HepG2 (cell line): ENCODE measurements around the gene ADAMTS2. TPM values are rescaled to one million over a fixed set of nuclear protein-coding genes. Genes with fewer than 3 reads are reported as not detected.

Source experiments
- ATAC-seq: fragments of 200-7000 bp; cut with Tn5 transposase; 3 replicates; pipeline ENCODE4 v1.9.1; 2020; ENCODE audit warnings: mild to moderate bottlenecking, moderate library complexity
- BruUV-seq: library from RNA; stranded (reverse); fragments of 400-500 nt; replicated peaks from 2 replicates; lab custom pipeline; 2021; lab: Mats Ljungman, UMichigan
- CTCF ChIA-PET: fragments of 300-600 bp; formaldehyde crosslinking; extraction: SDS; loops from one replicate; lab custom pipeline; 2021; ENCODE audit warnings: low total read pairs, inconsistent platforms, low intra/inter-chr PET ratio; lab: Yijun Ruan, JAX
- POLR2A ChIA-PET: fragments of 350-600 bp; sonication (Branson Sonifier 250); formaldehyde crosslinking; loops from one replicate; lab custom pipeline; 2020; ENCODE audit warnings: antibody characterized with exemption, inconsistent platforms; lab: Yijun Ruan, JAX
- DNase-seq: peaks from one replicate; pipeline ENCODE4 v3.0.0-alpha.2; 2015; ENCODE audit warnings: low spot score
- FAIRE-seq: peaks from 3 replicates; lab custom pipeline; 2011; peaks lifted over from hg19 to GRCh38; lab: Jason Lieb, UNC
- H2AFZ ChIP-seq: one replicate; pipeline ENCODE4 v1.6.1; 2011; ENCODE audit warnings: low read length, inconsistent platforms
- H3K27ac ChIP-seq: fragments of 300-600 bp; 3 replicates; pipeline ENCODE4 v1.8.0; 2011; ENCODE audit warnings: mixed run types, mild to moderate bottlenecking, mixed read lengths, low read length, inconsistent platforms; ENCODE audit not compliant: insufficient read depth; ENCODE audit errors: extremely low read length
- H3K27me3 ChIP-seq, 2 experiments: fragments of 200-600 bp in 1 of 2; 2 replicates in 1 of 2; 3 replicates in 1 of 2; pipeline versions ENCODE4 v1.6.0 to v1.8.0; 2011; ENCODE audit warnings: low read length in 2 of 2, mild to moderate bottlenecking in 2 of 2, moderate library complexity in 2 of 2, inconsistent platforms in 1 of 2; ENCODE audit not compliant: insufficient read depth in 2 of 2, control insufficient read depth in 1 of 2
- H3K36me3 ChIP-seq, 2 experiments: fragments of 200-600 bp in 1 of 2; replicated peaks in 1 of 2; 2 replicates in 1 of 2; 3 replicates in 1 of 2; pipeline versions ENCODE4 v1.5.1 to v1.8.0; 2011; ENCODE audit warnings: low read length in 2 of 2, inconsistent platforms in 1 of 2; ENCODE audit not compliant: insufficient read depth in 2 of 2, control insufficient read depth in 1 of 2
- H3K4me1 ChIP-seq: 2 replicates; pipeline ENCODE4 v1.5.1; 2012; ENCODE audit warnings: low read length, inconsistent platforms; ENCODE audit not compliant: insufficient read depth
- H3K4me2 ChIP-seq: 2 replicates; pipeline ENCODE4 v1.6.0; 2011; ENCODE audit warnings: low read depth, low read length, inconsistent platforms
- H3K4me3 ChIP-seq, 3 experiments: fragments of 200-600 bp in 1 of 3; sonication (generic), shearing (Covaris generic) in 1 of 3; replicated peaks in 1 of 3; 2 replicates each; pipeline ENCODE4 v1.5.1; 2011 to 2016; ENCODE audit warnings: low read length in 3 of 3, inconsistent platforms in 2 of 3, low read depth in 2 of 3, mild to moderate bottlenecking in 2 of 3, control low read depth in 1 of 3, mixed read lengths in 1 of 3; ENCODE audit not compliant: insufficient read depth in 1 of 3
- H3K79me2 ChIP-seq: one replicate; pipeline ENCODE4 v1.6.1; 2011; ENCODE audit warnings: low read length, inconsistent platforms; ENCODE audit not compliant: insufficient read depth
- H3K9ac ChIP-seq: 2 replicates; pipeline ENCODE4 v1.6.0; 2011; ENCODE audit warnings: mild to moderate bottlenecking, low read depth, low read length, inconsistent platforms; ENCODE audit not compliant: insufficient read depth
- H3K9me3 ChIP-seq: 2 replicates; pipeline ENCODE4 v1.5.1; 2012; ENCODE audit warnings: mild to moderate bottlenecking, low read length
- H4K20me1 ChIP-seq: 2 replicates; pipeline ENCODE4 v1.6.0; 2011; ENCODE audit warnings: inconsistent platforms, mild to moderate bottlenecking, low read length, moderate library complexity; ENCODE audit not compliant: insufficient read depth
- ETV6 ChIP-seq: sonication (generic); formaldehyde crosslinking; conservative IDR thresholded peaks from 2 replicates; pipeline ENCODE4 v1.4.0; 2020; ENCODE audit warnings: missing genetic modification reagents
- HNRNPL ChIP-seq: fragments of 200-400 bp; formaldehyde crosslinking; IDR thresholded peaks from 2 replicates; pipeline ENCODE4 v1.6.1; 2017; ENCODE audit warnings: mild to moderate bottlenecking, low read depth, low read length
- IKZF4 ChIP-seq: sonication (generic); formaldehyde crosslinking; IDR thresholded peaks from 2 replicates; pipeline ENCODE4 v1.5.1; 2020; ENCODE audit warnings: borderline replicate concordance, mild to moderate bottlenecking, low read depth, missing genetic modification reagents; ENCODE audit errors: not compliant biosample characterization
- MTF2 ChIP-seq: sonication (generic); formaldehyde crosslinking; IDR thresholded peaks from 2 replicates; pipeline ENCODE4 v1.5.0; 2020; ENCODE audit warnings: missing genetic modification reagents, borderline replicate concordance
- MXD4 ChIP-seq: IDR thresholded peaks from 2 replicates; pipeline ENCODE4 v1.6.1; 2016; ENCODE audit warnings: mild to moderate bottlenecking, missing biosample characterization, missing genetic modification reagents
- NFYC ChIP-seq: IDR thresholded peaks from 2 replicates; pipeline ENCODE4 v1.6.1; 2016; ENCODE audit warnings: missing genetic modification reagents, missing compliant biosample characterization
- SNRNP70 ChIP-seq: fragments of 200-400 bp; formaldehyde crosslinking; IDR thresholded peaks from 2 replicates; pipeline ENCODE4 v1.6.1; 2017; ENCODE audit warnings: mild to moderate bottlenecking, low read depth, low read length, moderate library complexity
- TSC22D2 ChIP-seq: sonication (generic); formaldehyde crosslinking; IDR thresholded peaks from 2 replicates; pipeline ENCODE4 v1.5.1; 2020; ENCODE audit warnings: missing genetic modification reagents, mild to moderate bottlenecking, borderline replicate concordance
- ZC3H13 ChIP-seq: sonication (generic); formaldehyde crosslinking; IDR thresholded peaks from 2 replicates; pipeline ENCODE4 v1.8.1; 2023; ENCODE audit warnings: mild to moderate bottlenecking, missing genetic modification reagents, moderate library complexity
- ZNF674 ChIP-seq: sonication (generic); formaldehyde crosslinking; IDR thresholded peaks from 2 replicates; pipeline ENCODE4 v1.5.0; 2020; ENCODE audit warnings: low read depth, mild to moderate bottlenecking, missing genetic modification reagents
- WGBS: methylation state at CpG from one replicate; pipeline ENCODE4 v1.1.6; 2017; ENCODE audit warnings: low lambda C conversion rate; 5-methylcytosine and 5-hydroxymethylcytosine counted together
- in situ Hi-C: cut with HindIII; loops from 2 replicates; pipeline ENCODE4 v1.10.0; 2017; ENCODE audit warnings: low pct_unique_long_range_greater_than_20kb; ENCODE audit not compliant: extremely low pct_ligation_motif_present
- intact Hi-C: fragments of 100-400 bp; cut with micrococcal nuclease; formaldehyde crosslinking; loops from one replicate; pipeline ENCODE4 v1.10.0; 2022; ENCODE audit not compliant: unreplicated experiment
- polyA plus RNA-seq, 8 experiments: library from polyadenylated mRNA; depleted of rRNA in 3 of 8; stranded (reverse) in 7 of 8; unstranded in 1 of 8; fragments of >200 nt; fragmentation: Illumina TruSeq in 4 of 8; extraction: Trizol in 4 of 8; gene quantifications; 2 replicates each; pipeline versions ENCODE4 v1.2.1 to v1.2.3, GENCODE V29; 2011 to 2016; ENCODE audit warnings: low read depth in 4 of 8, missing spikeins in 1 of 8, mixed read lengths in 1 of 8; ENCODE audit not compliant: insufficient read depth in 1 of 8
- total RNA-seq, 5 experiments: library from RNA; depleted of rRNA; stranded (reverse); fragments of >200 nt; fragmentation: Illumina TruSeq; extraction: Trizol; gene quantifications; 2 replicates each; pipeline ENCODE4 v1.2.3, GENCODE V29; 2016; ENCODE audit warnings: low read depth in 1 of 5
- TF ChIP-seq, protein P1 (sequence below): sonication (generic); formaldehyde crosslinking; IDR thresholded peaks from 2 replicates; pipeline ENCODE4 v1.4.0; 2020; ENCODE audit warnings: mild to moderate bottlenecking, missing genetic modification reagents, borderline replicate concordance
- TF ChIP-seq, protein P2 (sequence below): sonication (generic); formaldehyde crosslinking; IDR thresholded peaks from 2 replicates; pipeline ENCODE4 v1.5.0; 2020; ENCODE audit warnings: mild to moderate bottlenecking, low read depth, missing genetic modification reagents, borderline replicate concordance

ADAMTS2 gene
- total and polyA plus RNA-seq, 2 of the 13 experiments (the other 11 are each of a cell fraction or from before 2014, with no cell fraction given), result 0.24 to 3.5 TPM

DNA sequence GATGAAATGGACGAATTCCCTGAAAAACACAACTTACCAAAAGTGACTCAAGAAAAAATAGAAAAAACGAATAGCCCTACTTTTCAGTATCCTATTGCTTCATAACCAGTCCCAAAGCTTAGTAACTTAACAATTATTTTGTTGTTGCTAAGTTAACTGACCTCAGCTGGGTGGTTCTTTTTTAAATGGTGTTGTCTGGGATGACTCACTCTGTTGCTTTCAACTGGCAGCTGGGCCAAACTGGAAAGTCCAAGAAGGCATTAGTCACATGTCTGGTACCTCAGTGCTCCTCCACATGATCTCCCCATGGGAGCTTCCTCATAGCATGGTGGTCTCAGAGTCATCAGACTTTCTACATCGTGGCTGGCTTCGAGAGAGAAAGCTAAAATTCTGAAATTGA, 47.8 kb upstream of the ADAMTS2 start:
- no peak overlapping the region for H2AFZ ChIP-seq
- CTCF ChIA-PET, result no interaction called here
- POLR2A ChIA-PET, result no interaction called here
- intact Hi-C loops, result no loop called here
- ATAC-seq, result no peak
- no peaks in the 10 kb centered on the region for H3K4me1 ChIP-seq
- no peak for DNase-seq
- in situ Hi-C loops, result no loop called here
- H3K27me3 ChIP-seq, result peaks cover 0 to 2% of the 10 kb centered on the region in 2 experiments; a peak in 1 of 5 replicates
- no peaks in the 10 kb centered on the region for H4K20me1 ChIP-seq
- no peaks in the 10 kb centered on the region for H3K79me2 ChIP-seq
- 3% methylated on average over 4 of the region's 4 CpGs for WGBS
- no peak overlapping the region for H3K4me3 ChIP-seq
- FAIRE-seq, result no peak
- no peak for TF ChIP-seq ZNF674 (CRISPR knock-in tag)
- no peak for TF ChIP-seq MXD4
- TF ChIP-seq SNRNP70, result no peak
- no peak for TF ChIP-seq MTF2 (CRISPR knock-in tag)
- no peak for TF ChIP-seq ZC3H13 (CRISPR knock-in tag)
- TF ChIP-seq IKZF4 (CRISPR knock-in tag), result no peak
- no peak for TF ChIP-seq HNRNPL
- no peaks in the 10 kb centered on the region for H3K36me3 ChIP-seq
- H3K4me2 ChIP-seq, result no peak overlapping the region
- no peak overlapping the region for H3K27ac ChIP-seq
- BruUV-seq, result no TSS peak
- no peak overlapping the region for H3K9ac ChIP-seq
- H3K9me3 ChIP-seq, result peaks cover 16% of the 10 kb centered on the region

DNA sequence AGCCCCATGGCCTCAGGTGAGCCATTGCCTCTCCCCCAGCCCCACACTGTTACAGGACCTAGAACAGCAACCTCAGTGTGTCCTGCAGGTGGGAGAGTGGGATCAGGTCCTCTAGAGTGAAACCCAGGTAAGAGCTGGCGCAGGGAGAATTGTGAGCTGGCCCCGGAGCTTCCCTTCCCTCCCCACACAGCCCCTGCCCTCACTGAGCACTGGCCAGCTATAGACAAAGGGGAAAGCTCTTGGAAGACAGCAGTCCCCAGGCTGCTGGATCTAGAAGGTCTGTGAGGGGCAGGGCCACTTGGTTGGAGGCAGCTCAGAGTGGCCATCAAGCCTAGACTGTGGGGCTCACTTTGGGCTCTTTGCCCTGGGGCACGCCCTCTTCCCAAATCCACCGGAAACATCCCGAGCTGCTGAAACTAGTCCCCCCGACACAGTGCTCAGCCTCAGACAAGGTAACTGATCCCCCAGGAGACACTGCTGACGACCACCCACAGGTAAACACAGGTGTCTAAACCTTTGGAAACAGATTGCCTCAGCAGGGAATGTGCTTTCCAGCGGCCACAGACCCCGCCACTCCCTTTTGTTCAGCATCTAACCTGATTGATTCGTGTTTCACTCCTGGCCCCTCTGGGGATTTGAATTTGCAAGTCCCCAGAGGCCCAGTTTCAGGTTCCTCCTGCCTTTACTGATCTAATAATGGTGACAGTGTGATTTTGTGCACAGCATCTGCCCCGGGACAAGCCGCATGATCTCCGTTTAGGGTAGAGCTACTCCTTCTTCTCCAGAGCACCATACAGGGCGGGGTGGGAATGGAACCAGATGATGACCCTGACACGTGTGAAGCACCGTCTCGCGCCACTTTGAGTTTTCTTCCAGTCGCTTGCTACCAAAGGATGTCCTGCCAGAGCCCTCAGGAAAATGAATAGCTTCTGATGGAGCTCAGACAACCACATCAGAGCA, 42.2 kb upstream of the ADAMTS2 start:
- ATAC-seq (no peak), DNase-seq (no peak), FAIRE-seq (no peak)
- Histone ChIP-seq H3K27ac (no peak overlapping the region), H2AFZ (no peak overlapping the region), H3K9ac (no peak overlapping the region), H3K79me2 (no peaks in the 10 kb centered on the region), H3K4me3 (no peak overlapping the region), H4K20me1 (no peaks in the 10 kb centered on the region), H3K27me3 (peaks cover 3 to 40% of the 10 kb centered on the region in 2 experiments; a peak in 4 of 5 replicates), H3K4me1 (no peaks in the 10 kb centered on the region), H3K36me3 (no peaks in the 10 kb centered on the region), H3K9me3 (peaks cover 7% of the 10 kb centered on the region; the same call in 1 of the 2 replicates), H3K4me2 (no peak overlapping the region)
- CTCF ChIA-PET, result no interaction called here
- intact Hi-C loops (no loop called here), in situ Hi-C loops (no loop called here)
- no TSS peak for BruUV-seq
- POLR2A ChIA-PET, result no interaction called here
- WGBS, result 20% methylated on average over 4 of the region's 19 CpGs
- TF ChIP-seq TSC22D2 (CRISPR knock-in tag) (no peak), ETV6 (CRISPR knock-in tag) (no peak), NFYC (CRISPR knock-in tag) (no peak)
- TF ChIP-seq, protein P1, sequence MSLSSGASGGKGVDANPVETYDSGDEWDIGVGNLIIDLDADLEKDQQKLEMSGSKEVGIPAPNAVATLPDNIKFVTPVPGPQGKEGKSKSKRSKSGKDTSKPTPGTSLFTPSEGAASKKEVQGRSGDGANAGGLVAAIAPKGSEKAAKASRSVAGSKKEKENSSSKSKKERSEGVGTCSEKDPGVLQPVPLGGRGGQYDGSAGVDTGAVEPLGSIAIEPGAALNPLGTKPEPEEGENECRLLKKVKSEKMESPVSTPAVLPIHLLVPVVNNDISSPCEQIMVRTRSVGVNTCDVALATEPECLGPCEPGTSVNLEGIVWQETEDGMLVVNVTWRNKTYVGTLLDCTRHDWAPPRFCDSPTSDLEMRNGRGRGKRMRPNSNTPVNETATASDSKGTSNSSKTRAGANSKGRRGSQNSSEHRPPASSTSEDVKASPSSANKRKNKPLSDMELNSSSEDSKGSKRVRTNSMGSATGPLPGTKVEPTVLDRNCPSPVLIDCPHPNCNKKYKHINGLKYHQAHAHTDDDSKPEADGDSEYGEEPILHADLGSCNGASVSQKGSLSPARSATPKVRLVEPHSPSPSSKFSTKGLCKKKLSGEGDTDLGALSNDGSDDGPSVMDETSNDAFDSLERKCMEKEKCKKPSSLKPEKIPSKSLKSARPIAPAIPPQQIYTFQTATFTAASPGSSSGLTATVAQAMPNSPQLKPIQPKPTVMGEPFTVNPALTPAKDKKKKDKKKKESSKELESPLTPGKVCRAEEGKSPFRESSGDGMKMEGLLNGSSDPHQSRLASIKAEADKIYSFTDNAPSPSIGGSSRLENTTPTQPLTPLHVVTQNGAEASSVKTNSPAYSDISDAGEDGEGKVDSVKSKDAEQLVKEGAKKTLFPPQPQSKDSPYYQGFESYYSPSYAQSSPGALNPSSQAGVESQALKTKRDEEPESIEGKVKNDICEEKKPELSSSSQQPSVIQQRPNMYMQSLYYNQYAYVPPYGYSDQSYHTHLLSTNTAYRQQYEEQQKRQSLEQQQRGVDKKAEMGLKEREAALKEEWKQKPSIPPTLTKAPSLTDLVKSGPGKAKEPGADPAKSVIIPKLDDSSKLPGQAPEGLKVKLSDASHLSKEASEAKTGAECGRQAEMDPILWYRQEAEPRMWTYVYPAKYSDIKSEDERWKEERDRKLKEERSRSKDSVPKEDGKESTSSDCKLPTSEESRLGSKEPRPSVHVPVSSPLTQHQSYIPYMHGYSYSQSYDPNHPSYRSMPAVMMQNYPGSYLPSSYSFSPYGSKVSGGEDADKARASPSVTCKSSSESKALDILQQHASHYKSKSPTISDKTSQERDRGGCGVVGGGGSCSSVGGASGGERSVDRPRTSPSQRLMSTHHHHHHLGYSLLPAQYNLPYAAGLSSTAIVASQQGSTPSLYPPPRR (CRISPR knock-in tag), result no peak
- TF ChIP-seq, protein P2, sequence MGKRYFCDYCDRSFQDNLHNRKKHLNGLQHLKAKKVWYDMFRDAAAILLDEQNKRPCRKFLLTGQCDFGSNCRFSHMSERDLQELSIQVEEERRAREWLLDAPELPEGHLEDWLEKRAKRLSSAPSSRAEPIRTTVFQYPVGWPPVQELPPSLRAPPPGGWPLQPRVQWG (CRISPR knock-in tag), result no peak
